Heart left ventricle (tissue), 13 donors: Measurements from ENCODE around the gene U2AF1.
"Not testable (repeated sequence)": the region's sequence is repeated elsewhere in the genome, so short reads cannot be mapped to it uniquely, and the experiment has no call there.

Experiments
- CTCF ChIP-seq, 12 donors: fragments of 200-600 bp; sonication (generic) in 4 of 12; IDR thresholded peaks; one replicate each; pipeline versions ENCODE4 v1.5.0 to v1.8.0; 2018 to 2022; ENCODE audit warnings: antibody characterized with exemption in 12 of 12, mild to moderate bottlenecking in 5 of 12
- POLR2A ChIP-seq, 2 donors: fragments of 450-650 bp; IDR thresholded peaks; one replicate each; pipeline ENCODE4 v1.6.1; 2017; ENCODE audit warnings: antibody characterized with exemption in 2 of 2, mild to moderate bottlenecking in 2 of 2, moderate library complexity in 2 of 2
- donor health status: ischemic (EF 13 %, LVEDD 7.1; RV severe dilation, severe dysfunction).
- donor health status: DM: no; HTN: yes; CAD: no.
- donor health status: DM: no; HTN: no; CAD: no.
- donor health status: ischemic (EF 25% LVEDD 6.9; RV normal size, moderate dysfunction).
- donor health status: ischemic (EF 25% LVEDD 5.7; RV mildly dilated, moderate dysfunction).
- donor health status: ischemic (EF 35%, LVEDD 5.7; RV mildly dilated, moderate dysfunction).
- donor health status: nonischemic (EF 11% LVEDD 7.7; RV severe dilation, severe dysfunction).
- donor health status: DM: yes; HTN: yes; CAD: no.
- donor health status: PGD.
- donor health status: ischemic (EF 29% LVEDD 5.4; RV normal size, mild dysfunction).
- donor health status: nonischemic (EF 23%, LVEDD 6.1; RV moderate dilation, normal function).

- not testable (repeated sequence) for TF ChIP-seq CTCF, POLR2A (IDR thresholded peaks at IDR 0.05)
Observed at GRCh38 chr21:43076643-43077042, 30.7 kb downstream of the U2AF1 start.
